ENCODE results near the gene FOXRED2. TPM values are rescaled to one million over a fixed set of nuclear protein-coding genes. Genes with fewer than 3 reads are reported as not detected.

FOXRED2 gene
- polyA plus RNA-seq, 4 donors: 23.0 to 29.7 (median 26.4) TPM

DNA sequence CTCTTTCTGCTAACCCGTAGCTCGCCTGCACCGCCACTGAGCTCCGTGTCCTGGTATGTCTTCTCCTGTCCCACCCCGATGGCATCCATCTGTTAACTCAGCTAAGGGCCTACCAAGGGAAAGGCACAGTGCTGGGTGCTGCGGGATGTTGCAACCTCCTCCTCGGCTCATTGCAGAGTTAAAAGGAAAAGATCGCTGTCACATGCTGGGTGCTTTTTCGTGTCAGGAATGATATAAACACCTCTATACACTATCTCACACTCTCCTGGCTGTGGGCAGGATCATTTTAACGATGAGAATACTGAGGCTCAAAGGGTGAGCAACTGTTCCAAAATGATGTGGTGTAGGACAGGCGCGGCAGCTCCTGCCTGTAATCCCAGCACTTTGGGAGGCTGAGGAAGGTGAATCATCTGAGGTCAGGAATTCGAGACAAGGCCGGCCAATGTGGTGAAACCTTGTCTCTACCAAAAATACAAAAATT lies 35.5 kb downstream of the FOXRED2 start:
- no peak for DNase-seq (ENCODE audit: low read depth in 4 of 4, low spot score in 3 of 4)

GRCh38 chr22:36470994-36471331 lies 35.9 kb downstream of the FOXRED2 start:
- DNase-seq (ENCODE audit: low read depth in 4 of 4, low spot score in 3 of 4): no peak

- peak; percentile 62 to 82 (median 72) for DNase-seq (ENCODE audit: low read depth in 4 of 4, low spot score in 3 of 4)
Observed at GRCh38 chr22:36470162-36470993, 36.5 kb downstream of the FOXRED2 start.

DNA sequence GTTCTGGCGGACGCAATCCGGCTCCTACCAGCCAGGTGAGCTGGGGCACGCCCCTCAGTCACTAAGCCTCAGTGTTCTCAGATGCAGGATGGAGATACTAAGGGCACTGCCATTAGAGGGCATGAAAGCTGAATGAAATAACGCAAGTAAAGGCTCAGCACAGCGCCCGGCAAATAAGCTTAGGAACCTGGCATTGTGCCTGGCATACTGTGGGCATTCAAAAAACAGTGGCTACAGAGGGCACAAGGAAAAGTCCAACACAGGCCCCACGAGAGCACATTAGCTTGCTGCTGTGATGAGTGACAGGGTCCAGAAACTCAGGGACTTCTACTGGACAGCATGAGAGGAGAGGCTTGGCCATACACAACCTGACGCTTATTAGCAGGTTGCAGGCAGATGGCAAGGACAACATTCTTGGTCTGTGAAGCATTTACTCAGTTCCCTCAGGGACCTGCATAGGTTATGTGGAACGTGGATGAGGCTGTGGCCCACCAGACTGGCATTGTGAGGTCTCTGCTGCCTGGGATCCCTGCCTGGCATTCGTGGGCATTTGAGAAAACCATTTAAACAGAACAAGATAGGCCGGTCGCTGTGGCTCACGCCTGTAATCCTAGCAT lies 37.6 kb downstream of the FOXRED2 start:
- DNase-seq (ENCODE audit: low read depth in 4 of 4, low spot score in 3 of 4): no peak

DNA sequence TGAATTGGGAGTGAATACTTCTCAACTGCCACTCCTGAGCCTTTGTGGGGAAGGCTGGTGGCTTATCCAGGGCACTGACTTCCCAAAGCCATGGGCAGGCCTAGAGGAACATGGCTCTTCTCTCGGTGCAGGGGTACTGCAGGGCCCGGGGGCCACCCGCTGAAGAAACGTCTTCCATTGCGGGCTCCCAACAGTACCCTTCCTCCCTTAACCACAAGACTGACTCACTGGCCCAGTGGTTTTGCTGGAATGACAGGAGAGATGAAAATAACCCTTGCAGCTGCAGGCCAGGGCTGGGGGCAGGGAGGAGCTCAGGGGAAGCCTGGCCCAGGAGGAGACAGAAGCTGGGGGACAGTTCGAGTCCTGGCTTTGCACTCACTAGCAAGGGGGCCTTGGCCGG lies 38.9 kb downstream of the FOXRED2 start:
- no peak for DNase-seq (ENCODE audit: low read depth in 4 of 4, low spot score in 3 of 4)

DNA sequence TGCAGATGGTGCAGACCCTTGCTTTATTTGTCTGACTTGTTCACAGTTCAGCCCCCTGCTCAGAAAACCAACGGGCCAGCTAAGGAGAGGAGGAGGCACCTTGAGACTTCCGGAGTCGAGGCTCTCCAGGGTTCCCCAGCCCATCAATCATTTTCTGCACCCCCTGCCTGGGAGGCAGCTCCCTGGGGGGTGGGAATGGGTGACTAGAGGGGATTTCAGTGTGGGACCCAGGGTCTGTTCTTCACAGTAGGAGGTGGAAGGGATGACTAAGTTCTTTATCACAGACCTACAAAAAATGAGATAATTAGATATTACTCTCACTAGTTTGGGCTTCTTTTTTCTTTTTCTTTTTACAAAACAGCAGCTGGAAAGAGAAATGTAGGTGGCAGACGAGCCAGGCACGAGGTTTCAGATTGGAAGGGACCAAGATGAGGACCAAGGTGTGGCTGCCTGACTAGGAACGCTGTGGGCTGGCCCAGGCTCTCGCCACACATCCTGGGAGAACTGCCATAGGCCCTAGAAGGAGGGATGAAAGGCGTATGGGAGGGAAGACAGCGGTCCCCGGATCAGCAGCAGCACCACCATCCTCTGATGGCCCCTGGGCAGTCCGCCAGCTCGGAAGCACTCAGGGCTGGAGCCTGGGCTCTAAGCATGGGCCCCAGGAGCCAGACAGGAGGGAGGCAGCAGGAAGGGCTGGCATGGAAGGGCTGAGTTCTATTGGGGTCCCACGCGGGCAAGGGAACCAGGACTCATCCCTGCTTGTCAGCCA lies 39.6 kb downstream of the FOXRED2 start:
- no peak for DNase-seq (ENCODE audit: low read depth in 4 of 4, low spot score in 3 of 4)

GRCh38 chr22:36466258-36466657 lies 40.6 kb downstream of the FOXRED2 start:
- DNase-seq (ENCODE audit: low read depth in 4 of 4, low spot score in 3 of 4): no peak

DNA sequence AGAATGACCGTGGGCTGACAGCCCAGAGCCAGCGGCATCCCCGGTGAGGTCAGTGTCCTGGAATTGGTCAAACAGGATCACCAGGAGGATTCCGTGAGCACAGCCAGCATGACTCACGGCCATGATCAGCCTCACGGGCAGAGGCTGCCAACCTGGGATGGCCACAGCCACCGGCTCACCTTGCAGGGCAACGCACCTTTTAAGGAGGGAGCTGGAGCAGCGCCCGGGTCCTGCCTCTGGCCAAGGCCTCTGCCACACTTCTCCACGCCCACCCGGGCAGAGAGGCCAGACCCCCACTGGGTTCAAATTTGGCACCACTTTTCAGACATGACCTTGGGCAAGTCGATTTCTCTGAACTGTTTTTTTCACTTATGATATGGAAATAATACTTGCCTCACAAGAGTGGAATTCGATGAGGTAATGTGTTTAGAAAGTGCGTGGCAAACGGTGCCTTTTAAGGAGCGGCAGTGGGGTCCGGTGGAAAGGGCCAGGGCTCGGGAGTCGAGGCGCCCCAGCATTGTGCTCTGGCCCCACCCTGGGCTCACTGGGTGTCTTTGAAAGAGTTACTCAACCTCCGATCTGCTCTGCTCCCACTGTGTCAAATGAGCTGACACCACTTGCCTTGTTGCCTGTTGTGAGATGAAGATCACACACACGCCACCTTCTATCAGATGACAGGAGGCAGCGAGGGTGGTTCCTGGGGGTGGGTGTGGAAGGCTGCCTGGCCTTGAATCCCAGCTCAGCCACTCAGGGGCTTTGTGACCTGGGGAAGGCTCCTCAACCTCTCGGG lies 41.4 kb downstream of the FOXRED2 start:
- no peak for DNase-seq (ENCODE audit: low read depth in 4 of 4, low spot score in 3 of 4)

DNA sequence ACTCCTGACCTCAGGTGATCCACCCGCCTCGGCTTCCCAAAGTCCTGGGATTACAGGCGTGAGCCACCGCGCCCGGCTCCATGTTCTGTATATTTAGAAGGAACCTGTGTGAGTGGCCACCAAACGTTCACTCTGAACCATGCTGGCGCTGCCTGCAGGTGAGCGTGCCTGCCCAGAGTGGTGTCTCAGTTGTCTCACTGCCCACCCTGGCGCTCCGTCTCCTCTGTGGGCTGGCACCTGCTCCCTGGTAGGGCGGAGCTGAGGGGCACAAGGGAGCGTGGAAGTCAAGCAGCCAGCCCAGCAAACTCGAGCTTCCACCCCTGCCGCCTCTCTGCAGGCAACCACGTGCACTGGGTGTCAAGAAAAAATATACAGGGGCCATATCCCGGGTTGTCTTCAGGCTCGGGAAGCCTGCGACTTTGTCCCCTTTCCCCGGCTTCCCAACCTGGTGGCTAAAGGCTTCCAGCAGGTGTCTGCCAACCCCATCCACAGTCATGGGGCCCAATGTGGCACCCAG lies 42.1 kb downstream of the FOXRED2 start:
- DNase-seq (ENCODE audit: low read depth in 4 of 4, low spot score in 3 of 4): no peak

DNA sequence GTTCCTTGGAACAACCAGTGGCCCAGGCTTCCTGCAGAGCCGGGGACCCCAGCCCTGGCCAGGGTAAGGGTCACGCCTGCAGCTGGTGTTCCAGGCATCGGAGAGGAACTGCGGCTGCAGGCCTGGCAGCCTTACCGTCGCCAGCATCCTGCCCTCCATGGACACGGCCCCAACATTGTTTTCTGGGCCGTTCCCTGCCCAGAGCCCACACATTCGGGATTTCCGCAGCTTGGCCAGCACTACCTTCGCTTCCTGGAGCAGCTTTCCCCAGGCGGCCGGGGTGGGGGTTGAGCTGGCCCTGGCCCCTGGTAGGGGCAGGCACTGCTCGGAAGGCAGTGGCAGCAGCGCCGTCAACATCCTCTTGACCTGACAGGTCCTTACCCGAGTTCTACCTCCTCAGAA lies 43.1 kb downstream of the FOXRED2 start:
- DNase-seq (ENCODE audit: low read depth in 4 of 4, low spot score in 3 of 4): no peak

- peak in 3 of 4 donors; percentile 56 to 71 (median 60) for DNase-seq (ENCODE audit: low read depth in 4 of 4, low spot score in 3 of 4)
Observed at GRCh38 chr22:36461665-36462649, 44.9 kb downstream of the FOXRED2 start.

DNA sequence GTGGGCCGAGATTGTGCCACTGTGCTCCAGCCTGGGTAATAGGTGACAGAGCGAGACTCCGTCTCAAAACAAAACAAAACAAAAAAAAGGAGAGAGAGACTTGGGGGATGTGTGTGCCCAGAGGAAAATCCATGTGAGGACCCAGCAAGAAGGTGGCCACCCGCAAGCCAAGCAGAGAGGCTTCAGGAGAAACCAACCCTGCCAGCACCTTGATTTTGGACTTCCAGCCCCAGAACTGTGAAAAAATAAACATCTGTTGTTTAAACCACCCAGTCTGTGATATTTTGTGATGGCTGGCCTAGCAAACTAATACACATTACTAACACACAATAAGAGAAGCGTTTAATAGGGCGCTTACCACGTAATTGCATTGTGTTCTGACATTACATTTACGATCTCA lies 46.6 kb downstream of the FOXRED2 start:
- no peak for DNase-seq (ENCODE audit: low read depth in 4 of 4, low spot score in 3 of 4)

GRCh38 chr22:36457688-36458450 lies 49.0 kb downstream of the FOXRED2 start:
- no peak for DNase-seq (ENCODE audit: low read depth in 4 of 4, low spot score in 3 of 4)

GRCh38 chr22:36456464-36456845 lies 50.4 kb downstream of the FOXRED2 start:
- DNase-seq (ENCODE audit: low read depth in 4 of 4, low spot score in 3 of 4): no peak

GRCh38 chr22:36455571-36456463 lies 51.0 kb downstream of the FOXRED2 start:
- no peak for DNase-seq (ENCODE audit: low read depth in 4 of 4, low spot score in 3 of 4)

GRCh38 chr22:36454916-36455570 lies 51.8 kb downstream of the FOXRED2 start:
- DNase-seq (ENCODE audit: low read depth in 4 of 4, low spot score in 3 of 4): peak in 3 of 4 donors; percentile 75 to 79 (median 78)

GRCh38 chr22:36453855-36454378 lies 52.9 kb downstream of the FOXRED2 start:
- DNase-seq (ENCODE audit: low read depth in 4 of 4, low spot score in 3 of 4): no peak
